Amniotic epithelial cell (primary cell): ENCODE measurements around the gene CLPTM1L.
A peak's percentile ranks its signal among the peaks of the same experiment; 100 is the strongest.
"Not testable (repeated sequence)": the region's sequence is repeated elsewhere in the genome, so short reads cannot be mapped to it uniquely, and the experiment has no call there.

Source experiments
- DNase-seq: peaks from one replicate; pipeline ENCODE4 v3.0.0-alpha.2; 2010; ENCODE audit warnings: low read depth

CLPTM1L gene

DNA sequence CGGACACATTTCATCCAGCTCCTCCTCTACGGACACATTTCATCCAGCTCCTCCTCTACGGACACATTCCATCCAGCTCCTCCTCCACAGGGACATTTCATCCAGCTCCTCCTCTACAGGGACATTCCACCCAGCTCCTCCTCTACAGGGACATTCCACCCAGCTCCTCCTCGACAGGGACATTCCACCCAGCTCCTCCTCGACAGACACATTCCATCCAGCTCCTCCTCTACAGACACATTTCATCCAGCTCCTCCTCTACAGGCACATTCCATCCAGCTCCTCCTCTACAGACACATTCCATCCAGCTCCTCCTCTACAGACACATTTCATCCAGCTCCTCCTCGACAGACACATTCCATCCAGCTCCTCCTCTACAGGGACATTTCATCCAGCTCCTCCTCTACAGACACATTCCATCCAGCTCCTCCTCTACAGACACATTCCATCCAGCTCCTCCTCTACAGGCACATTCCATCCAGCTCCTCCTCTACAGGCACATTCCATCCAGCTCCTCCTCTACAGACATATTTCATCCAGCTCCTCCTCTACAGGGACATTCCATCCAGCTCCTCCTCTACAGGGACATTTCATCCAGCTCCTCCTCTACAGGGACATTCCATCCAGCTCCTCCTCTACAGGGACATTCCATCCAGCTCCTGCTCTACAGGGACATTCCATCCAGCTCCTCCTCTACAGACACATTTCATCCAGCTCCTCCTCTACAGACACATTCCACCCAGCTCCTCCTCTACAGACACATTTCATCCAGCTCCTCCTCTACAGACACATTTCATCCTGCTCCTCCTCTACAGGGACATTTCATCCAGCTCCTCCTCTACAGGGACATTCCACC, 17.8 kb downstream of the CLPTM1L start:
- DNase-seq, result peak; percentile 52

DNA sequence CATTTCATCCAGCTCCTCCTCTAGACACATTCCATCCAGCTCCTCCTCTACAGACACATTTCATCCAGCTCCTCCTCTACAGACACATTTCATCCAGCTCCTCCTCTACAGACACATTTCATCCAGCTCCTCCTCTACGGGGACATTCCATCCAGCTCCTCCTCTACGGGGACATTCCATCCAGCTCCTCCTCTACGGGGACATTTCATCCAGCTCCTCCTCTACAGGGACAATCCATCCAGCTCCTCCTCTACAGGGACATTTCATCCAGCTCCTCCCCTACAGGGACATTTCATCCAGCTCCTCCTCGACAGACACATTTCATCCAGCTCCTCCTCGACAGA, 18.4 kb downstream of the CLPTM1L start:
- DNase-seq, result not testable (repeated sequence)

DNA sequence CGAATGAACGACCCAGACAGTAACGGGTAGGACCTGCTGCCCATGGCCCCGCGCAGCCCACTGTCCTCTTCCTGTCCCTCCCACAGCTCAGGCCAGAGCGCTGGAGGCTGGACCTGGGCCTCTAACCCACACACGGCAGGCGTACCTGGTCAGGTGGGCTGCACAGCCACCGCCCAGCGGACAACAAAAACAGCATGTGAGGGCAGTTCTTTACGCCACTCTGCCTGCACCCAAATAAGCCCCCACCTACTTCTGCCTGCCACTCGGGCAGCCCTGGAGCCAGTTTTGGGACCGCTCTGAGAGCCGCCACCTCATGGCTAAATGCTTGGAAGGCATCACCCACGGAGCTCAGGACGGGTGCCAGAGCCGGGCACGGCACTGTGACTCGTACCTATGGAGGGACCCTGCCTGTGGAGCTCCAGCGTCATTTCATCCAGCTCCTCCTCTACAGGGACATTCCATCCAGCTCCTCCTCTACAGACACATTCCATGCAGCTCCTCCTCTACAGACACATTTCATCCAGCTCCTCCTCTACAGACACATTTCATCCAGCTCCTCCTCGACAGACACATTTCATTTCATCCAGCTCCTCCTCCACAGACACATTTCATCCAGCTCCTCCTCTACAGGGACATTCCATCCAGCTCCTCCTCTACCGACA, 18.9 kb downstream of the CLPTM1L start:
- DNase-seq, result peak; percentile 6

DNA sequence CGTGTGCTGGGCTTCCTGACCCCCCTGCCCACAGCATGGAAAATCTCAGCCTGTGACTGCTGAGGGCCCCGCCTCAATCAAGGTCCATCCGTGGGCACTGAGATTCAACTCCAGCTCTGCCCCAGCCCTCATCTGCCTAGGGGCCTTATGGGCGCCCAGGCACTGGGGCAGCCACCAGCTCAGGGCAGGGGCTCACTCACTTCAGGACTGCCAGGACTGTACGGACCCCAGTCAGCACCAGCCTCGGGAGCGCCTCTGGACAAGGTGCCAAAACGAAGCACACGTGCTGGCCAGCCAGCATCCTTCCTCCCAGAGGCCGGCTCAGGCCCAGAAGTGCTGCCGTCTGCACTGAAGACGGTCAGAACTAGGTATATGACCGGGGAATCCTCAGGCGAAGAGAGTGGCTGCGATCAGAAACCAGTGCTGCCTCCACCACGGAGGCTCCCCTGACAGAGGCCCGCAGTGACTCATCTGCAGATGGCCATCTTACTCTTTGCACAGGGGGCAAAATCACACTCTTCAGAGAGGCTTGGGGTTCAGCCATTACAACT, 19.6 kb downstream of the CLPTM1L start:
- no peak for DNase-seq

DNA sequence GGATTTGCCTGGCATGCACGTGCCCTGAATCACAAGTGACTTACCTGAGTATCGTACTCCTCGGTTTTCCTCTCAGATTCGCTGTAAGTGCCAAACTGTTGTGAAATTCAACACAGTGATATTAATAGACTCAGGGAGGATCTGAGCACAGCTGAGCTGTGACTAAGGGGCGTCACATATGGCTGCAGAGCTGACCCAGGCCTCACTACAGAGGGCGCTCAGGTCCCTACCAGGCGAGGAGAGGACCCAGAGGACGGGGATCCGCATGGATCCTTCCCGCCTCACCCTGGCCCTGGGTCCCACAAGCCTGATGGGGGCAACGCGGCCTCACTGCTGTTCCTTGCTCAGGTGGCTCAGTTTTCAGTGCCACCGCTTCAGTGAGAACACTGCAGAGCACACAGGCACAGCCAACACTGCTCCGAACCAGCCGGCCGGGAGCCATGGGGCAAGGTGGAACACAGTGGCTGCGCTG, 20.1 kb downstream of the CLPTM1L start:
- no peak for DNase-seq

DNA sequence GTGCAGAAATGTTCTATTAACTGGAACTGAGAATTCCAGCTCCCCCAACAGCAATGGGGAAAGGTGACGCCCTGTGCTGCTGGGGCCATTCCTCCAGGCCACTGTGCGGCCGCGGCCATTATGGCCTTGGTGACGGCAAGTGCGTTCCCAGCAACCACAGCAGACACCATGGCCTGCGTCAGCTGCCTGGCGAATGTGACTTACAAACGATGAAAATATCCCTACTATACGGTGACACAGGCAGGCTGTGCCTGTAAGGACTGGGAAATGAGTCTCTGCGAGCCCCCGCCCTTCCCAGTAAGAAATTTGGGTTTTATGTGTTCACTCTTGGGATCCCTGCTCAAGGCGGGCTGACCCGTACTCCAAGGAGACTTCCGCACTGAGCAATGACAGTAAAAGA, 20.6 kb downstream of the CLPTM1L start:
- DNase-seq, result no peak

DNA sequence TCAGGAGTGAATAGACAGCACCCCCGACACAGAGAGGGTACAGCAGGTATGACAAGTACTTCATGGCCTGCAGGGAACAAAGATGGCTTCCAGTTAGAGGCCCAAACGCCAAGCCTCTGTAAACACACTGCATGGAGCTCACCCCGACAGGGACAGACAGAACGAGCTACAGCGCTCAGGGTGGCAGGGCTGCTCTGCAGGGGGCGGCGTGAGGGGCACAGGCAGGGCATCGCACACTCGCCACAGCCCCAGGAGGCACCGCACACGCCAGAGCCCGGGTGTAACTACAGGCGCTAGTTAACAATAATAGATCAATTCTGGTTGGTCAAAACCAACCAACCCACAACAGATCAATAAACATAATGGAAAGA, 21.1 kb downstream of the CLPTM1L start:
- no peak for DNase-seq

DNA sequence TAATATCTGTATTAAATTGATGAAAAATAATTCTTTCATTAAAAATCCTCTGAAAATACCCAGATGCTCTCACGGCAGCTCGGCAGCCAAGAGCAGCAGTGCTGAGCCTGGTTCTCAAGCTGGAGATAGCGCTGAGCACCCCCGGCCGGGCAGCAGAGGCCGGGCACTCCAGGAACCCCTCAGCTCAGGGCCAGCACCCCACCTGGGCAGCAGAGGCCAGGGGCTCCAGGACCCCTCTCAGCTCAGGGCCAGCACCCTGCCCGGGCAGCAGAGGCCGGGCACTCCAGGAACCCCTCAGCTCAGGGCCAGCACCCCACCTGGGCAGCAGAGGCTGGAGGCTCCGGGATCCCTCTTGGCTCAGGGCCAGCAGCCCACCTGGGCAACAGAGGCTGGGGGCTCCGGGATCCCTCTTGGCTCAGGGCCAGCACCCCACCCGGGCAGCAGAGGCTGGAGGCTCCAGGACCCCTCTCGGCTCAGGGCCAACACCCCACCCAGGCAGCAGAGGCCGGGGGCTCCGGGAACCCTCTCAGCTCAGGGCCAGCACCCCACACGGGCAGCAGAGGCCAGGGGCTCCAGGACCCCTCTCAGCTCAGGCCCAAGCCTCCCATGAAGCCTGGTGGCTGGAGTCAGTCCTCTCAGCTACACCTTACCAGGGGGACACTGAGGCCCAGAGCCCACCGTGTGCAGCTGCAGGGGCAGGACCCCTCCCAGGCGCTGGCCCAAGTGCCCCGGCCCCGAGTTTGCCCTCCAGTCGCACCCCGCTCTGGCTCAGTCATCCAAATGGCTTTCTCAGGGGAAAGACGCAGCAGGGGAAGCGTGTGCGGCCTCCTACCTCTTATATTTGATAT, 21.7 kb downstream of the CLPTM1L start:
- no peak for DNase-seq

DNA sequence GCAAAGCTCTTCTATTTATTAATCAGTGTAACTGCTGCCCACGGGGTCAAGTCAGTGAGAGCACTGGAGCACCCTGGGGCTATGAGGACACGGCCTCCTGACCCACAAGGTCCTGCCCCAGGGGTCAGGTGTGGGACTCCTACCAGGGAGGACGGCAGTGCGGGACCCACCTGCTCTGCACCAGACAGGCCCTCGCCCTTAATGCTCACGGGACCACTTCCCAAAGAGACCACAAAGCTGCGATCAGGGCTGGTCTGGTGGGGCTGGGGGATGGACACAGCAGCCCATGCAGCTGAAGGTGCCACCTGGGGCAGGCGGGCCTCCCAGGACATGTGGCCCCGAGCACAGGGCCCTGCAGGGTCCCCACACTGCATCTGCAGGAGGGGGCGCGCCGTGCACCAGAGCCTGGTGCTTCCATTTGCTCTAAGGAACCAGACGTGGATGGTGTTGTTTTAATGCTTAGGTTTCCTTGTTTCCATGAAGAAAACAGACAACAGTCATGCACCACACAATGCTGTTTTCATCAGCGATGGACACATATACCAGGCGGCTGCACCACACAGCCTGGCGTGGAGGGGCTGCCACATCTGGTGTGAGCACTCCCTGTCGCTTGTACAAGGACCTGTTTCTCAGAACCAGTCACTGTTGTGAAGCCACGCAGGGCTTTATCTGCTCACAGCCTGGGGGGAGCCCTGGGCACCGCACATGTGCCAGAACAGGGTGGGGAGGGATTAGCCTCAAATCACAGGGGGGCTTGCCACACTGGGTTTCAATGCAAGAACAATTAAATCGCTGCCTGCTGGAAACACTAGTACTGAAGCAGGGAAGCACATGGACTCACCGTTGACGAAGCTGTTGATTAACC, 22.6 kb downstream of the CLPTM1L start:
- no peak for DNase-seq

DNA sequence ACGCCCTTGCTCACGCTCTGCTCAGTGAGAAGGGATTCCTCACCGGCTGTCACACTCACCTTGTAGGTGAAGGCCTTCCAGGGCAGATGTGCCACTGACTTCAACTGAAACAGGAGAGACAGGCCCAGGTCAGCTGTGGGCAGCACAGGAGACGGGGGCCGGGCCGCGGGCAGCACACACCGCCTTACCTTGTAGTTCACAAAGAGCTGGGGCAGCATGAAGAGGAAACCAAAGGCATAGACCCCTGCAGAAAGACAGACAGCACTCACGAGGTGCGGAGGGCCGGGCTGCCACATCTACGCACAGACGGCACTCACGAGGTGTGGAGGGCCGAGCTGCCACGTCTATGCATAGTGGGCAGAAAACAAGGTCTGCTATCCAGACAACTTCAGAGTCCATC, 23.3 kb downstream of the CLPTM1L start:
- no peak for DNase-seq

DNA sequence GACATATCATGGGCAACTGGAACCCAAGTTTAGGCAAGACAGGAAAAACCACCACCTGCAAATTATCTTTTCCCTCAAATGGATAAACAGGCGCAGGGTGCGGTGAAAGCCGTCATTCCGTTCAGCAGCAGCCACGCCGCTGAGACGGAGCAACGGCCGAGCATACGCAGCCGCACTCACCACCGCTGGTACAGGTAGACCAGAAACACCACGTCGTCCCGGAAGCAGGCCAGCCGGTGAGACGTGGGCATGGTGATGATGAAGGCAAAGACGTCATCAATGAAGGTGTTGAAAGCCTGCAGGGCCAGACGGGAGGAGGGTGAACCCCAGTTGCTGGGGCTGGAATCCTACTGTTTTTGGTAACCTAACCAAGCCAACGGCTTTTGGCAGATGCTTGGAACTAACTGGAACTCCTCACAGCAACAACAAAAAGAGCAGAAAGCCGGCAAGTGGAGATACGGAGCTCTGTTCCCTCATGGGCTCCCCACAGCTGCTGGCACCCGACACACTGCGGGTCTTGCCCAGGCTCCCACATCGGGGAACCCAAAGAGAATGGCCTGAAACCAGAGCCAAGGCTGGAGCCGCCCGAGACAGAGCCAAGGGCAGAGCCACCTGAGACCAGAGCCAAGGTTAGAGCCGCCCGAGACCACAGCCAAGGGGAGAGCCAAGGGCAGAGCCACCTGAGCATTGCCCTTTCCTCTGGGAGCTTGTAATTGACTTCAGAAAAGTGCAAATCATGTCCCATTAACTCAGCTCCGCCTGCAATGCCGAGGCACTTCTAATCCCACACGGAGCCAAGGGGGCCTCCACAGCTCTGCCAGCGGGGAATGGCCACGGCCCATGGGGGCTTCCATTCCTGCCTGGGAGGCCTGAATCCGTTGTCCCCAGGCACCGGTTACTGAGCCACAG, 24.2 kb downstream of the CLPTM1L start:
- no peak for DNase-seq

DNA sequence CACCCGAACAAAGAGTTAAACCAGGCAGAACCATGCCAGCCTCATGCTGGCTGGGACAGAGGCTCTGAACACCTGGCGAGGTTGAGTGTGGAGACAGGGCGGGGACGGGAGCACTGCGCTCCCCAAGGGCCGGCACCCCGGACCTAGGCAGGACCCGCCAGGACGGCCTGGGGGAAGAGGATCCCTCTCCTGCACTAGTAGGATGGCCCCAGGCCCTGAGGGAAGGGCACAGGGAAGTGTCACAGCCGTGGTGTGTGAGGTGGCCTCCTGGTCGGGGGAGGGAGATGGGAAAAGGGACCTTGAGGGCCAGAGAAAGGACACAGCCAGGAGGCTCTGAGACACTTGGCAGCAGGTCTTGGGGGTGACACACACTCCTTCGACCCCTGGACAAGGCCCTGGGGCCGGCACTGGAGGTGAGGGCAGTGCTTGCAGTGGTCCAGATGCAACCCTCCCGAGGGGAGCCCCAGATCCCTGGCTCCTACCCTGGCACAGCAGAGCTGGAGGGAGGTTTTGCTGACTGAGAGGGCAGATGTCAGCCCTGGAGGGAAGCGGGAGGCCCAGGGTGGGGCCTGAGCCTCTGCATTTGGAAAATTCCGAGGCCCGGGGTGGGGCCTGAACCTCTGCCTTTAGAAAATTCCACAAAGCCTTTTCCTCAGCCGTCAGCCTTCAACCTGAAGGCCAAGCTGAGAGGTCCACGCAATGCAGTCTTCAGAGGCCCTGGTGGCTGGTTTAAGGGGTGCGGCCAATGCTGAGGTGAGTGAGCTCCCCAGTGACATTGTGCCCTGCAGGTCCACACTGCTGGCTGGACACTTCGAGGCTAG, 25.3 kb downstream of the CLPTM1L start:
- no peak for DNase-seq

DNA sequence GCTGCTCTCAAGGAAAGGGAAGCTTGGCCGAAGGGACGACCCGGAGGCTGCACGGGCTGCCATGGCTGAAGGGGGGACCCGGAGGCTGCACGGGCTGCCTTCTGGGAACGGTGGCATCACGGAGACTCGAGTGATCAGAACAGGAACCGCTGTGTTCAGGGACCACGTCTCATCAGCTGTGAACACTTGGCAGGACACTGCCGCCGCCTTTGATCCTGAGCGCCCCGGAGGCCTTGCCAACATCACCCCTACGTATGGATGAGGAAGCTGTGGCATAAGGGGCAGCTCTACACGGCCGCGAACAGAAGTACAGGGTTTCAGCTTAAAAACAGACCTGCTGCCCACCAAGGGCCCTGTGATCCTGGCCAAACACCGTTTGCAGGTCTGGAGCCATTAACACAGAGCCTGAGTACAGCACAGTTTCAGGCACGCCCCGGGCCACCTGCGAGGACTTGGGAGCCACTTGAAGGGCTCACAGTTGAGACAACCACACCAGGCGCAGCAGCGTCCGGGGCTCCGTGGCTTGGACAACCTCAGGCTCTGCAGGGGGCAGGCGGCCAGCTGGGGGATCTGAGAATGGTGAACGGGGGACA, 26.1 kb downstream of the CLPTM1L start:
- DNase-seq, result no peak

DNA sequence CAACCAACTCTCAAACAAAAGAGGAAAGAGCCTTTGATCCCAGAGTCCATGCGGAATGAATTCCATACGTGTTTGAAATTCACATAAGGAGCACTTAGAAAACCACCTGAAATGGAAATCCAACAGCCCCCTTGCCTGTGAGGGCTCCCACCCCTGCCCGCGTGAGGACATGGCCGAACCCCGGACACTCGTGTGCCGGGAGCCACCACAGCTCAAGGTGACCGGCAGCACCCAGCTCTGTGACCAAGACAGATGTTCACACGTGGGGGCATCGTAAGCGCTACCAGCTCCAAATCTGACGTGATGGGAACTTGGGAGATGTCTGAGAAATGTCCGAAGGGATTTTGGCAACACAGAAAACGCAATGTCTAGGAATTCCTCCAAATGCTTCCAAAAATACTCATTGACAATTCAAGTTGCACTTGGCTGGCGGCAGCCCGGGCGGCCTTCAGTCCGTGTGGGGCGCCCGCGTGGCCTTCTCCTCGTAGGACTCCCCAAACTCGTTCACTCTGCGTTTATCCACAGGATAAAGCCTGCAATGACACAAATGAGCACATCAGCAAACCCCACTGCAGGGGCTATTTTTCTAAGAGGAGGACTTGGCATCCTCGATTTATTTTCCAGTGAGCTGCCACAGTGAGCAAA, 26.9 kb downstream of the CLPTM1L start:
- DNase-seq, result no peak

DNA sequence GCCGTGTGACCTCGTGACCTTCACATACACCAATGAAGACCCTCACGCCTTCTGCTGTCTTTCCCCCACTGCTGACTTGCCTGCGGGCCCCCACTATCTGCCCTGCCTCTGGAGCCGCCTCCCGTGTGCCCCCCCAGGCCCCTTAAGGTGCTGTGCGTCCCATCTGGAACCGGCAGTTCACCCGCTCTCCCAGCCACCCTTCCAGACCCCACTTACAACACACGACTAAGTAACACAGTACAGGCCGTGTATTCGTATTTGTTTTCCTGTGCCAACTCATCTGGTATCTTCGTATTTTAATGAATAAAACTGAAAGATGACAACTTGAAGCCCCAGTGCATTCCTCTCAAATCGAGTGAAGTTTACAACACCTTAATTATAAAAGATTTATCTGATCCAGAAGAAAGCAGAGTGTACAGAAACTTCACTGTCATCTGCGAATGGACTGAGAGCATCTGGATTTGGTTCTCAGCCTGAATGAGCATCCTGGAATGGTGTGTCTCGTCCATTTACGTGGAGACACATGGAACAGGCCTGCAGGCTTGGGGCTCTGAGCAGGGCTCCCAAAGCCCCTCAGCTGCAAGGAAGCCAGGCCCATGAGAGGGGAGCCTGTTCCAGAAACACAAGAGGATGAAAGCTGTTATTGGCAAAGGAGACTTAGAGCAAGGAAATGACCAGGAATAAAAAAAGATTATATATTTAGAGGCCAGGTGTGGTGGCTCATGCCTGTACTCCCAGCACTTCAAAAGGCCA, 28.1 kb downstream of the CLPTM1L start:
- DNase-seq, result no peak

DNA sequence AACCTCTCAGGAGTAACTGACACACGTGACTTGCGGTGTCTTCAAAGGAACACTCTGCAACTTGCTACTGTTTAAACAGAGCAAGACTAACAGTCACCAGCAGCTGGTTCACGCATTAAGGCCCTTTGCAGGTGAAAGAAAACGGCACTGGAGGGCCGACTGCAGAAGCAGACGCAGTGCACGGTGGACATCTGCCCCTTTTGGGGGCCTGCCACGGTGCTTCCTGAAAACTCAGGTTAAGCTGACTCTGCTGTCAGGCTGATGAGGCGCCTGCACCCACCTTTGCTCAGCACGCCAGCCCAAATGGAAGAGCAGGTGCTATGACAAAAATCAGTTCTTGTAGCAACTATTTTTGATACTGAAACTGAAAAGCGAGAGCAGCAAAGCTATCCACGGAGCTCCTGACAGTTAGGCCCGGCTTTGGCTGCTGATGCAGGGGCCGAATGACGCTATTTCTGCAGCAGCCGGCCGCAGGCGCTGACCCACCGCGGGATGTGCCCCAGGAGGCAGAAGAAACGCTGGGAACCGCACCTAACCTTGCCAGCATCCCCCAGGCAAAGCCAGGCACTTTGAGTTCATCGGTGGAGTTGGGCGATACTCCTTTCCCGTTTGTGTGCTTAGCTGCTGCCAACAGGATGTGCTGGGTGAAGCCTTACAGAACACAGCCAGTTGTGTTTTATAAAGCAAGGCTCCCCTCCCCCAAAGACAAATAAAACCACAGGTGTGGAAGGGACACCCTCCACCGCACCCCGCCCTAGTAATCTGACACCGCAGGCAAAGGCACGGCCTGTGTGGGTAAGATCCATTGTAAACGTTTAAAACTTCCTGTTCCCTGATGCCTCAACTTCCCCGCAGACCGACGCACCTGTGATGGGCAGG, 29.0 kb downstream of the CLPTM1L start:
- DNase-seq, result no peak
